Glomerular endothelial cell (primary cell): ENCODE results near the gene GATA1. TPM values are rescaled to one million over a fixed set of nuclear protein-coding genes. Genes with fewer than 3 reads are reported as not detected.
"Not testable (repeated sequence)": the region's sequence is repeated elsewhere in the genome, so short reads cannot be mapped to it uniquely, and the experiment has no call there.

Experiments used
- DNase-seq: peaks from one replicate; pipeline ENCODE4 v3.0.0-alpha.2; 2011; ENCODE audit warnings: low read depth, low spot score; ENCODE audit errors: extremely low read depth
- total RNA-seq: library from RNA; depleted of rRNA; stranded (reverse); fragments of >200 nt; gene quantifications from 2 replicates; pipeline ENCODE4 v1.2.3, GENCODE V29; 2015

Gene GATA1
- total RNA-seq, 1 donor from 2014 or later = not detected

- no peak for DNase-seq
Measured at GRCh38 chrX:48806081-48806480, 19.7 kb downstream of the GATA1 start.

DNA sequence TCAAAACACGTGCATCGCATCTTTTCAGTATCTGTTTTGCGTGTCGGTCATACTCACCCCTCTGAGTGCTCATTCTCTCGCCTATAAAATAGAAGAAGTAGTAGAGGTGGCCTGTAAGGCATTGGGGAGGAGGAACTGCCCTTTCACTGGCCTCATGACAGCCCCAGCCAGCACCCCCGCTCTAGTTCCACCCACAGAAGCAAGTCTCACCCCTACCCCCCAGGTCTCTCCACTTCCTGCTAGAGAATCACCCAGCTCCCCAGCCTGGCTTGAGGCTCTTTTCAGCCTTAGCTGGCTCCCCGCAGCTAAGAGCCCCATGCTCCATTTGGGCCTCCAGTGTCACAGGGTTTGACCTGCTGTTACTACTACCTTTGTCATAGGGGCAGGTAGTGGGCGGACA is 27.3 kb downstream of the GATA1 start:
- no peak for DNase-seq

DNA sequence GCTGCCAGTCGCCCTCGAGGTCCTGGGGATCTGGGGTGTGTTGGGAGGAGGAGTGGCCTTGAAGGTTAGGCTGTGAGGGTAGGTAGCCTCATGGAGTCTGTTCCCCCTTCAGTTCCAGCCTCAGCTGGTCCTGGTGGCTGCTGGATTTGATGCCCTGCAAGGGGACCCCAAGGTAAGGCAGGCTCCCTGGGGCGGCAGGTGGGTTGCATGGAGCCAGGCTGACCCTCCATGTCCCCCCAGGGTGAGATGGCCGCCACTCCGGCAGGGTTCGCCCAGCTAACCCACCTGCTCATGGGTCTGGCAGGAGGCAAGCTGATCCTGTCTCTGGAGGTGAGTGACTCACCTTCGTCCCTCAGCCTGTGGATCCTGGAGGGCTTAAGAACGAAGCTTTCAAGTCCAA is 28.3 kb downstream of the GATA1 start:
- no peak for DNase-seq

DNA sequence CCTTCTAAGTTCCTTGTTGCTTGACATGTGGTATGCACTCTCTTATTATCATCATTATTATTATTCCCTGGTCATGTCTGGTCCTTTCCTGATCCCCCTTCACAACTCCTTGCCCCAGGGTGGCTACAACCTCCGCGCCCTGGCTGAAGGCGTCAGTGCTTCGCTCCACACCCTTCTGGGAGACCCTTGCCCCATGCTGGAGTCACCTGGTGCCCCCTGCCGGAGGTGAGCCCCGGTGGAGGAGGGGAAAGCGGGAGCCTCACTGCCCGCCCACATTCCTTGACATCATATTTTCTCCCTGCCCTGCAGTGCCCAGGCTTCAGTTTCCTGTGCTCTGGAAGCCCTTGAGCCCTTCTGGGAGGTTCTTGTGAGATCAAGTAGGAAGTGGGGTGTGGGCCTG is 28.9 kb downstream of the GATA1 start:
- DNase-seq = no peak

GRCh38 chrX:48816014-48816810 is 29.8 kb downstream of the GATA1 start:
- no peak for DNase-seq

- DNase-seq = no peak
Measured at GRCh38 chrX:48818098-48818497, 31.7 kb downstream of the GATA1 start.

DNA sequence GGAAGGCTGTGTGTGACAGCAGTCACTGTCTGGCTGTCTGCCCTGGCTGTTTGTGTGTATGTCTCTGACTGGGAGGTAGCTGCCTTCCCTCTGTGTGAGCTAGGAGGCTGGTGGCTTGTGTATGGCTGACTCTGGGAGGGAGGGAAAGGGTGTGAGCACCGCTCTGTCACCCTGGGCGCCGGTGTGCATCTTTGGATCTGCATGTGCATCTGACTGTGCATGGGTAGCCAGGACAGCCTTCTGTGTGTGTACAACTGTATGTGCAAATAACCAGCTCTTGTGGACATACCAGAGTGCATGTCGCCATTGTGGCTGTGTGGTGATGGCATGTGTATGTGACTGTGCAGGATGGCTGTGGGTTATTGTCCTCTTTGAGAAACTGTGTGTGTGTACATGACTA is 32.5 kb downstream of the GATA1 start:
- no peak for DNase-seq

GRCh38 chrX:48819394-48819793 is 33.0 kb downstream of the GATA1 start:
- DNase-seq = not testable (repeated sequence)

GRCh38 chrX:48823053-48823452 is 36.7 kb downstream of the GATA1 start:
- no peak for DNase-seq

DNA sequence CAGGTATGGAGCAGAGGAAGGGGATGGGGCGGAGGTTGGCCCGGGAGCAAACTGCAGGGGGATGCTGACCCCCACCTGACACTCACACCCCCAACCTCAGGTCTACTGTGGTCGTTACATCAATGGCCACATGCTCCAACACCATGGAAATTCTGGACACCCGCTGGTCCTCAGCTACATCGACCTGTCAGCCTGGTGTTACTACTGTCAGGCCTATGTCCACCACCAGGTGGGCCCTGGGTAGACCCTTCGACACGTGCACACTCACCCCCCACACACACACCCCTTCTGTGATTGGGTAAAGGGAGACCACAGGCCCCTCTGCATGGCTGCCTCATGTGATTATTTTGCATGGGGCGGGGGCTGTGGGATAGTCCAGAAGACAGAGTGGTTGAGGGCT is 37.7 kb downstream of the GATA1 start:
- no peak for DNase-seq

- no peak for DNase-seq
Measured at GRCh38 chrX:48826135-48826875, 39.9 kb downstream of the GATA1 start, which contains the start of gene ERAS. ERAS (plus strand) TSS chrX:48826513; CDS start chrX:48829124, 2,611 bp downstream.

DNA sequence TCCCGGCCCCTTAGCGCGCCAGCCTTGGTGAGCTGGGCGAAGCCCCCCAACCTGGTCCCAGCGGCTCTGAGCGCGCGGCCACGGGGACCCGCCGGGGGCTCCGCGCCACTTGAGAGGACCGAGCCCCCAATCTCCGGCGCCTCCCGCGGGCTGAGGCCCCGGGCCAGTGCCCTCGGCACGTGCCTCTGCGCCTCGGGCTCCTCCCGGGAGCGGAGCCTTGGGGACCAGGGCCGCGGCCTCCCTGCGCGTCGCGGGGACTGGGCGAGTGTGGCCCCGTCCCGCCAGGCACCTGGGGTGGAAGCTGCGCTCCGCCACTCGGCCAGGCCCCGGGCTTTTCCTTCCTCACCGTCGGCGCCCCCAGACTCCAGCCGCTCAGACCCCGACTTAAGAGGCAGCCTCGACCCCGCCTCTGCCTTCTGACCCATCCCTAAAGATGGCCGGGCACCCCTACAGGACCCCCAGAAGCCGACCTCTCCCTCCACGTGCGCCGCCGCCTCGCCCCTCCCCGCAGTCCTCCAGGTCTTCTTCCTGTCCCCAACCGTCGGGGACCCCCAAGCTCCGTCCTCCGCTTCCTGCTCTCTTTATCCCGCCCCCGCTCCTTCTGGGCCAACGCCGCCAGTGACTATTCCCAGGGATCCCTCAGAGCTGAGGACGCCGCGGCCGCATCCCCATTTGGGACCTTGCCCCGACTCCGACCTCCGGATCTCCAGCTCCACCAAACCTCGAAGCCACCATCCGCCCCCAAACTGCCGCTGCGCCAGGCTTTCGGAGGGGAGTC is 40.7 kb downstream of the GATA1 start:
- DNase-seq = no peak

GRCh38 chrX:48827654-48827968 is 41.2 kb downstream of the GATA1 start:
- DNase-seq = no peak

DNA sequence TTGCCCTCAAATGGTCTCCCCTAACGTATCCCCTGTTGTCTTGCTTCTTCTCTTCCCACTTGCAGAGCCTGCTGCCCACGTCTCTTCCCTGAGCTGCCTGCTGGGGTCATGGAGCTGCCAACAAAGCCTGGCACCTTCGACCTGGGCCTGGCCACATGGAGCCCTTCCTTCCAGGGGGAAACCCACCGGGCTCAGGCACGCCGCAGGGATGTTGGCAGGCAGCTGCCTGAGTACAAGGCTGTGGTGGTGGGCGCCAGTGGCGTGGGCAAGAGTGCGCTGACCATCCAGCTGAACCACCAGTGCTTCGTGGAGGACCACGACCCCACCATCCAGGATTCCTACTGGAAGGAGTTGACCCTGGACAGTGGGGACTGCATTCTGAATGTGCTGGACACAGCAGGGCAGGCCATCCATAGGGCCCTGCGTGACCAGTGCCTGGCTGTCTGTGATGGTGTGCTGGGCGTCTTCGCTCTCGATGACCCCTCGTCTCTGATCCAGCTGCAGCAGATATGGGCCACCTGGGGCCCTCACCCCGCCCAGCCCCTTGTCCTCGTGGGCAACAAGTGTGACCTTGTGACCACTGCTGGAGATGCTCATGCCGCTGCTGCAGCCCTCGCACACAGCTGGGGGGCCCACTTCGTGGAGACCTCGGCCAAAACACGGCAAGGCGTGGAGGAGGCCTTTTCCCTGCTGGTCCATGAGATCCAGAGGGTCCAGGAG is 42.8 kb downstream of the GATA1 start:
- DNase-seq = no peak

GRCh38 chrX:48831136-48831908 is 44.9 kb downstream of the GATA1 start:
- no peak for DNase-seq

DNA sequence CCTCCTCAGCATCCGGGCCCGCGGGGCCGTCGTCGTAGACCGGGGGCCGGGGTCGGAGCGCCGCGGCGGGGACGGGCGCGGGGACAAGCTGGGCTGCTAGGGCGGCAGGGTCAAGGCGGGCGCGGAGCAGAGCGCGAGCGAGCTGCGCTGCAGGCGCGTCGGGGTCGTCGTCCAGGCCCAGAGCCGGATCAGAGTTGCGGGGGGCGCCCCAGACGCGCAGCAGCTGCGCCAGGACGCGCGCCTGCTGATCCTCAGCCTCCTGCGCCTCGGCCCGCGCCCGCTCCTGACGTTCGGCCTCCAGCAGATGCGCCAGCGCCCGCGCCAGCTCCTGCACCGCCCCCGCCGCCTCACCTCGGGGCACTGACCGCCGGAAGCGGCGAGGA is 45.5 kb downstream of the GATA1 start:
- DNase-seq = no peak

DNA sequence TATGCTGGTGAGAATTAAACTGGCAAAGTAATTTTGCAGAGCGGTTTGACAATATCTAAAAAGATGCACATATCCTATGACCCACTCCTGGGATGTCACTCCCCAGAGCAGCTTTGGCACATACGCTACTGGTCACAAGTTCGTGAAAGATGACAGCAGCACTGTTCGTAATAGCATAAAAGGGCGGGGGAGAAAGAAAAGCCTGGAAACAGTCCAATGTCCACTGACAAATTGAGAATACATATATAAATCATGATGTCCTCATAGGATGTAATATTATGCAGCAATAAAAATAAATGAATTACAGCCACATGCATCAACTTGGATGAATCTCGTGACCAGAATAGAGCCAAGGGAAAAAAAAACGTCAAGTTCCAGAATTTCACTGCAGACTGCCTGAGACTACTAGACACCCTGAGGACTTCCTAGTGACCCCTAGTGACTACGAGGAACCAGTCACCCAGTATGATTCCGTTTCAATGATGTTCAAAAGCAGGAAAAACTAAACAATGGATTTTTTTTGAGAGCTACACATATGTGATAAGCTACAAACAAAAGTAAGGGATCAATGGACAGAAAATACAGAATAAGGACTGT is 47.2 kb downstream of the GATA1 start:
- no peak for DNase-seq

- no peak for DNase-seq
Measured at GRCh38 chrX:48834383-48834709, 48.0 kb downstream of the GATA1 start.

GRCh38 chrX:48835524-48836329 is 49.3 kb downstream of the GATA1 start, which contains the start of gene PCSK1N:
PCSK1N (minus strand) TSS chrX:48835610; CDS start chrX:48835532, 78 bp downstream.
- DNase-seq = no peak
